GM12878 (cell line): ENCODE data around the gene MPIG6B. TPM values are rescaled to one million over a fixed set of nuclear protein-coding genes. Genes with fewer than 3 reads are reported as not detected.

Source experiments
- BHLHE40 ChIP-seq, 2 experiments: fragments of 450-650 bp in 1 of 2; IDR thresholded peaks; 2 replicates each; pipeline ENCODE4 v1.6.1; 2011 to 2017; ENCODE audit warnings: low read depth in 2 of 2, borderline replicate concordance in 1 of 2, improper control_type of control experiment in 1 of 2, low read length in 1 of 2, mild to moderate bottlenecking in 1 of 2
- CBFB ChIP-seq: IDR thresholded peaks from 2 replicates; pipeline ENCODE4 v1.6.1; 2016; ENCODE audit warnings: antibody characterized with exemption, low read depth
- EGR1 ChIP-seq, 2 experiments: IDR thresholded peaks; 1 replicate in 1 of 2; 2 replicates in 1 of 2; pipeline ENCODE4 v1.6.1; 2011 to 2012; ENCODE audit warnings: low read depth in 2 of 2, low read length in 2 of 2, borderline replicate concordance in 1 of 2, mild to moderate bottlenecking in 1 of 2, moderate library complexity in 1 of 2
- EP300 ChIP-seq, 2 experiments: fragments of 150-350 bp in 1 of 2; IDR thresholded peaks; 2 replicates each; pipeline ENCODE4 v1.6.1; 2011 to 2012; ENCODE audit warnings: low read depth in 2 of 2, low read length in 2 of 2, borderline replicate concordance in 1 of 2, improper control_type of control experiment in 1 of 2, inconsistent platforms in 1 of 2; ENCODE audit not compliant: control insufficient read depth in 1 of 2
- ESRRA ChIP-seq: IDR thresholded peaks from 2 replicates; pipeline ENCODE4 v1.6.1; 2012; ENCODE audit warnings: mild to moderate bottlenecking, low read length, improper control_type of control experiment
- FOS ChIP-seq: IDR thresholded peaks from 3 replicates; pipeline ENCODE4 v1.6.1; 2011; ENCODE audit warnings: borderline replicate concordance; ENCODE audit not compliant: insufficient read length; ENCODE audit errors: extremely low read depth
- GATAD2B ChIP-seq: fragments of 450-650 bp; conservative IDR thresholded peaks from 2 replicates; pipeline ENCODE4 v1.6.1; 2017; ENCODE audit warnings: low read depth, mild to moderate bottlenecking, moderate library complexity
- HDAC6 ChIP-seq: fragments of 200-600 bp; sonication (generic); IDR thresholded peaks from one replicate; pipeline ENCODE4 v1.8.0; 2017; ENCODE audit warnings: antibody characterized with exemption; ENCODE audit not compliant: unreplicated experiment
- IKZF2 ChIP-seq, 2 experiments: fragments of 450-650 bp; IDR thresholded peaks; 2 replicates each; pipeline ENCODE4 v1.6.1; 2017; ENCODE audit warnings: mild to moderate bottlenecking in 2 of 2, moderate library complexity in 2 of 2
- MXI1 ChIP-seq: fragments of 150-350 bp; IDR thresholded peaks from 2 replicates; pipeline ENCODE4 v1.6.1; 2011; ENCODE audit warnings: low read depth, mild to moderate bottlenecking, inconsistent platforms, low read length, improper control_type of control experiment
- NFYB ChIP-seq: IDR thresholded peaks from 2 replicates; pipeline ENCODE4 v1.6.1; 2011; ENCODE audit warnings: low read depth, mild to moderate bottlenecking, low read length, improper control_type of control experiment, moderate library complexity; ENCODE audit not compliant: insufficient read depth
- NR2C1 ChIP-seq: fragments of 450-650 bp; IDR thresholded peaks from 2 replicates; pipeline ENCODE4 v1.6.1; 2017; ENCODE audit warnings: antibody characterized with exemption, mild to moderate bottlenecking, moderate library complexity
- PAX5 ChIP-seq: IDR thresholded peaks from 2 replicates; pipeline ENCODE4 v1.6.1; 2011; ENCODE audit warnings: low read depth, low read length, borderline replicate concordance
- POLR2A ChIP-seq: IDR thresholded peaks from 2 replicates; pipeline ENCODE4 v1.6.1; 2011; ENCODE audit warnings: low read depth, mild to moderate bottlenecking, low read length
- RCOR1 ChIP-seq: conservative IDR thresholded peaks from 2 replicates; pipeline ENCODE4 v1.6.1; 2012; ENCODE audit warnings: low read depth, low read length, improper control_type of control experiment
- RELB ChIP-seq: fragments of 450-650 bp; IDR thresholded peaks from 2 replicates; pipeline ENCODE4 v1.6.1; 2017; ENCODE audit warnings: low read depth, mild to moderate bottlenecking, moderate library complexity
- SIN3A ChIP-seq: IDR thresholded peaks from 2 replicates; pipeline ENCODE4 v1.6.1; 2012; ENCODE audit warnings: low read depth, low read length, improper control_type of control experiment
- SMAD1 ChIP-seq: fragments of 450-650 bp; IDR thresholded peaks from 2 replicates; pipeline ENCODE4 v1.6.1; 2018; ENCODE audit warnings: mild to moderate bottlenecking, low read depth; ENCODE audit not compliant: partially characterized antibody
- SMARCA5 ChIP-seq: fragments of 450-650 bp; IDR thresholded peaks from 2 replicates; pipeline ENCODE4 v1.6.1; 2017; ENCODE audit warnings: mild to moderate bottlenecking
- SMC3 ChIP-seq: IDR thresholded peaks from 2 replicates; pipeline ENCODE4 v1.6.1; 2011; ENCODE audit warnings: low read length, improper control_type of control experiment, borderline replicate concordance
- SPI1 ChIP-seq: IDR thresholded peaks from 2 replicates; pipeline ENCODE4 v1.6.1; 2011; ENCODE audit warnings: low read depth, mild to moderate bottlenecking, low read length, moderate library complexity, borderline replicate concordance; ENCODE audit not compliant: insufficient read depth
- SREBF1 ChIP-seq: IDR thresholded peaks from 2 replicates; pipeline ENCODE4 v1.6.1; 2012; ENCODE audit warnings: mild to moderate bottlenecking, low read length
- SUZ12 ChIP-seq: fragments of 200-600 bp; sonication (generic); IDR thresholded peaks from one replicate; pipeline ENCODE4 v1.6.1; 2018; ENCODE audit warnings: antibody characterized with exemption, mild to moderate bottlenecking; ENCODE audit not compliant: unreplicated experiment
- YY1 ChIP-seq: IDR thresholded peaks from 2 replicates; pipeline ENCODE4 v1.6.1; 2011; ENCODE audit warnings: low read depth, mild to moderate bottlenecking, low read length
- ZNF217 ChIP-seq: fragments of 450-650 bp; IDR thresholded peaks from 2 replicates; pipeline ENCODE4 v1.6.1; 2017; ENCODE audit warnings: antibody characterized with exemption, mild to moderate bottlenecking
- ZNF274 ChIP-seq: IDR thresholded peaks from one replicate; pipeline ENCODE4 v1.8.0; 2011; ENCODE audit not compliant: insufficient read length, insufficient read depth
- polyA plus RNA-seq, 11 experiments: library from polyadenylated mRNA; depleted of rRNA in 4 of 11; unstranded in 6 of 11; stranded (reverse) in 5 of 11; fragments of >200 nt; fragmentation: Nextera tagmentation in 4 of 11; fragmentation: Illumina TruSeq in 1 of 11; extraction: Ambion mirVana in 4 of 11; extraction: Trizol in 1 of 11; gene quantifications; 1 replicate in 1 of 11; 2 replicates in 10 of 11; pipeline versions ENCODE4 v1.2.1 to v1.2.3, GENCODE V29; 2011 to 2016; ENCODE audit warnings: inconsistent platforms in 2 of 11, missing spikeins in 2 of 11, low read depth in 1 of 11
- total RNA-seq, 4 experiments: library from RNA; depleted of rRNA in 3 of 4; stranded (reverse); fragments of >200 nt in 3 of 4; fragmentation: Illumina TruSeq in 1 of 4; extraction: Trizol in 1 of 4; gene quantifications; 2 replicates each; pipeline versions ENCODE4 v1.2.1 to v1.2.3, GENCODE V29; 2013 to 2021
- TF ChIP-seq, protein P1 (sequence below), 3 experiments: IDR thresholded peaks in 2 of 3; conservative IDR thresholded peaks in 1 of 3; 2 replicates each; pipeline ENCODE4 v1.5.1; 2011; ENCODE audit warnings: low read depth in 3 of 3, low read length in 3 of 3, mild to moderate bottlenecking in 3 of 3, control low read depth in 2 of 3, moderate library complexity in 2 of 3, inconsistent platforms in 1 of 3, mixed read lengths in 1 of 3; ENCODE audit not compliant: control insufficient read depth in 2 of 3, insufficient read depth in 1 of 3; ENCODE audit errors: extremely low read depth in 1 of 3

Gene MPIG6B
- total and polyA plus RNA-seq, 10 of the 15 experiments (the other 5 are each of a cell fraction or from before 2014, with no cell fraction given), result not detected

DNA sequence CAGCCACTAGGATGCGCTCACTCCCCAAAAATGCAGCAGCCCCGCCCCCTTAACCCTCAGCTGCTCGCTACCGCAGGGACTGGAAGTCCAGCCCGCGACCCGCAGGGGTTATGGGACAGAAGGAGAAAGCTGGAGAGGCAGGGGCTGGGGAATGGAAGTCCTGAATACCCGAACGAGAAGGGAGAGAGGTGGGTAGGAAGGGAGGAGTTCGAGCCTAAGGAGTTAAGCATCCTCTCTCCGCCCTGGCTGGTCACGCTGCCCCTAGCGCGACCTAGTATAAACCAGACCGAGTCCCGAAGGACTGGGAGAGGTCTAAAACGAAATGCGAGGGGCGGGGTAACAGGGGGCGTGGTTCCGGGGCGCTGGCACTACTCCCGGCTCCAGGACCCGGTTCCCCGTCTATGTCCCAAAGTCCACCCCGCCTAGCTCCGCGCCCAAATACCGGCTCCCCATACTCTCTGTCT is 6.4 kb downstream of the MPIG6B start (continued):
- no peak for TF ChIP-seq SMAD1
- TF ChIP-seq ESRRA, result 0 out of 2 replicates have a peak, but pooled peaks have one; percentile 14
- TF ChIP-seq FOS, result no peak
- TF ChIP-seq SMC3, result peak; percentile 80
- no peak; a peak in 1 of 4 replicates for TF ChIP-seq IKZF2 (IDR thresholded peaks at IDR 0.05)
- no peak for TF ChIP-seq CBFB
- TF ChIP-seq, protein P1, sequence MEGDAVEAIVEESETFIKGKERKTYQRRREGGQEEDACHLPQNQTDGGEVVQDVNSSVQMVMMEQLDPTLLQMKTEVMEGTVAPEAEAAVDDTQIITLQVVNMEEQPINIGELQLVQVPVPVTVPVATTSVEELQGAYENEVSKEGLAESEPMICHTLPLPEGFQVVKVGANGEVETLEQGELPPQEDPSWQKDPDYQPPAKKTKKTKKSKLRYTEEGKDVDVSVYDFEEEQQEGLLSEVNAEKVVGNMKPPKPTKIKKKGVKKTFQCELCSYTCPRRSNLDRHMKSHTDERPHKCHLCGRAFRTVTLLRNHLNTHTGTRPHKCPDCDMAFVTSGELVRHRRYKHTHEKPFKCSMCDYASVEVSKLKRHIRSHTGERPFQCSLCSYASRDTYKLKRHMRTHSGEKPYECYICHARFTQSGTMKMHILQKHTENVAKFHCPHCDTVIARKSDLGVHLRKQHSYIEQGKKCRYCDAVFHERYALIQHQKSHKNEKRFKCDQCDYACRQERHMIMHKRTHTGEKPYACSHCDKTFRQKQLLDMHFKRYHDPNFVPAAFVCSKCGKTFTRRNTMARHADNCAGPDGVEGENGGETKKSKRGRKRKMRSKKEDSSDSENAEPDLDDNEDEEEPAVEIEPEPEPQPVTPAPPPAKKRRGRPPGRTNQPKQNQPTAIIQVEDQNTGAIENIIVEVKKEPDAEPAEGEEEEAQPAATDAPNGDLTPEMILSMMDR (IDR thresholded peaks at IDR 0.05 in 2 of 3, conservative IDR thresholded peaks at IDR 0.05 in 1 of 3; ENCODE audit: control insufficient read depth in 2 of 3, extremely low read depth in 1 of 3, insufficient read depth in 1 of 3, low read depth in 3 of 3, low read length in 3 of 3), result peak in 2 of 3 experiments; percentile 84 to 94; a peak in 3 of 6 replicates
- no peak for TF ChIP-seq EP300 (IDR thresholded peaks at IDR 0.05; ENCODE audit: borderline replicate concordance in 1 of 2, control insufficient read depth in 1 of 2, low read depth in 2 of 2, low read length in 2 of 2)
- TF ChIP-seq NR2C1, result no peak
- TF ChIP-seq YY1, result peak; percentile 70
- peak; percentile 43; the same call in 1 of the 2 replicates for TF ChIP-seq RELB
- no peak for TF ChIP-seq PAX5
- TF ChIP-seq SREBF1, result no peak
- no peak for TF ChIP-seq NFYB
- TF ChIP-seq SPI1, result no peak
- TF ChIP-seq SMARCA5, result peak; percentile 62; the same call in 1 of the 2 replicates
- no peak for TF ChIP-seq ZNF217
- TF ChIP-seq RCOR1, result no peak
- TF ChIP-seq MXI1, result no peak
- no peak for TF ChIP-seq SUZ12
- TF ChIP-seq HDAC6, result no peak
- TF ChIP-seq EGR1 (IDR thresholded peaks at IDR 0.05; ENCODE audit: borderline replicate concordance in 1 of 2, low read depth in 2 of 2, low read length in 2 of 2), result 0 out of 3 replicates have a peak, but pooled peaks of 1 of the 2 experiments have one; percentile 38
- peak; percentile 69 for TF ChIP-seq SIN3A
- TF ChIP-seq POLR2A, result no peak
- TF ChIP-seq BHLHE40 (IDR thresholded peaks at IDR 0.05; ENCODE audit: borderline replicate concordance in 1 of 2, low read depth in 2 of 2, low read length in 1 of 2), result no peak
- no peak for TF ChIP-seq ZNF274
- TF ChIP-seq GATAD2B, result no peak; the same call in 1 of the 2 replicates
